Measurements from ENCODE around the gene GPC6.

DNA sequence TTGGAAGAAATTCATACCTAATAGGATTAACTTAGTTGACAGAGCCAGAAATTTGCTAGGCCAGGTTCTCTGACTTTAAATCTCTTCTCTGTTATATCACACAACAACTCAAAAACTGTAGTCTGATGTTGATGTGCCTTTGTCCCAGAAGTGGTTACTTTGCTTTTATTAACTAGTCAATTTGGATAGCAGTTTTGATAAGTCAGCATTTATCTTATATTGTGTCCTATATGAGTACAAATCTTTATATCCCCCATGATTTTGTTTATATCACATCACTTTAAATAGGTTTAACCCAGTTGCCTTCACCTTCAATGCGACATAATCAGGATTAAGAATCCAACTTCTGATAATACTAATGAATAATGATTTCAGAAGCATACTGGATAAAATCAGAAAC is 459.3 kb downstream of the GPC6 start:
- TF ChIP-seq, protein P1, sequence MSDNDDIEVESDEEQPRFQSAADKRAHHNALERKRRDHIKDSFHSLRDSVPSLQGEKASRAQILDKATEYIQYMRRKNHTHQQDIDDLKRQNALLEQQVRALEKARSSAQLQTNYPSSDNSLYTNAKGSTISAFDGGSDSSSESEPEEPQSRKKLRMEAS (IDR thresholded peaks at IDR 0.05) = no peak
- TF ChIP-seq, protein P2, sequence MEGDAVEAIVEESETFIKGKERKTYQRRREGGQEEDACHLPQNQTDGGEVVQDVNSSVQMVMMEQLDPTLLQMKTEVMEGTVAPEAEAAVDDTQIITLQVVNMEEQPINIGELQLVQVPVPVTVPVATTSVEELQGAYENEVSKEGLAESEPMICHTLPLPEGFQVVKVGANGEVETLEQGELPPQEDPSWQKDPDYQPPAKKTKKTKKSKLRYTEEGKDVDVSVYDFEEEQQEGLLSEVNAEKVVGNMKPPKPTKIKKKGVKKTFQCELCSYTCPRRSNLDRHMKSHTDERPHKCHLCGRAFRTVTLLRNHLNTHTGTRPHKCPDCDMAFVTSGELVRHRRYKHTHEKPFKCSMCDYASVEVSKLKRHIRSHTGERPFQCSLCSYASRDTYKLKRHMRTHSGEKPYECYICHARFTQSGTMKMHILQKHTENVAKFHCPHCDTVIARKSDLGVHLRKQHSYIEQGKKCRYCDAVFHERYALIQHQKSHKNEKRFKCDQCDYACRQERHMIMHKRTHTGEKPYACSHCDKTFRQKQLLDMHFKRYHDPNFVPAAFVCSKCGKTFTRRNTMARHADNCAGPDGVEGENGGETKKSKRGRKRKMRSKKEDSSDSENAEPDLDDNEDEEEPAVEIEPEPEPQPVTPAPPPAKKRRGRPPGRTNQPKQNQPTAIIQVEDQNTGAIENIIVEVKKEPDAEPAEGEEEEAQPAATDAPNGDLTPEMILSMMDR (IDR thresholded peaks at IDR 0.05; ENCODE audit: low read depth, low read length, missing input control) = no peak
- TF ChIP-seq YY1 (IDR thresholded peaks at IDR 0.05) (no peak), RAD21 (IDR thresholded peaks at IDR 0.05) (no peak), JUND (IDR thresholded peaks at IDR 0.05) (no peak), NR2F2 (IDR thresholded peaks at IDR 0.05) (no peak), TAF1 (conservative IDR thresholded peaks at IDR 0.05) (no peak)
- TF ChIP-seq, protein P3, sequence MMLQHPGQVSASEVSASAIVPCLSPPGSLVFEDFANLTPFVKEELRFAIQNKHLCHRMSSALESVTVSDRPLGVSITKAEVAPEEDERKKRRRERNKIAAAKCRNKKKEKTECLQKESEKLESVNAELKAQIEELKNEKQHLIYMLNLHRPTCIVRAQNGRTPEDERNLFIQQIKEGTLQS (IDR thresholded peaks at IDR 0.05) = no peak
- TF ChIP-seq, protein P4, sequence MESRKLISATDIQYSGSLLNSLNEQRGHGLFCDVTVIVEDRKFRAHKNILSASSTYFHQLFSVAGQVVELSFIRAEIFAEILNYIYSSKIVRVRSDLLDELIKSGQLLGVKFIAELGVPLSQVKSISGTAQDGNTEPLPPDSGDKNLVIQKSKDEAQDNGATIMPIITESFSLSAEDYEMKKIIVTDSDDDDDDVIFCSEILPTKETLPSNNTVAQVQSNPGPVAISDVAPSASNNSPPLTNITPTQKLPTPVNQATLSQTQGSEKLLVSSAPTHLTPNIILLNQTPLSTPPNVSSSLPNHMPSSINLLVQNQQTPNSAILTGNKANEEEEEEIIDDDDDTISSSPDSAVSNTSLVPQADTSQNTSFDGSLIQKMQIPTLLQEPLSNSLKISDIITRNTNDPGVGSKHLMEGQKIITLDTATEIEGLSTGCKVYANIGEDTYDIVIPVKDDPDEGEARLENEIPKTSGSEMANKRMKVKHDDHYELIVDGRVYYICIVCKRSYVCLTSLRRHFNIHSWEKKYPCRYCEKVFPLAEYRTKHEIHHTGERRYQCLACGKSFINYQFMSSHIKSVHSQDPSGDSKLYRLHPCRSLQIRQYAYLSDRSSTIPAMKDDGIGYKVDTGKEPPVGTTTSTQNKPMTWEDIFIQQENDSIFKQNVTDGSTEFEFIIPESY (IDR thresholded peaks at IDR 0.05) = no peak
- TF ChIP-seq, protein P5, sequence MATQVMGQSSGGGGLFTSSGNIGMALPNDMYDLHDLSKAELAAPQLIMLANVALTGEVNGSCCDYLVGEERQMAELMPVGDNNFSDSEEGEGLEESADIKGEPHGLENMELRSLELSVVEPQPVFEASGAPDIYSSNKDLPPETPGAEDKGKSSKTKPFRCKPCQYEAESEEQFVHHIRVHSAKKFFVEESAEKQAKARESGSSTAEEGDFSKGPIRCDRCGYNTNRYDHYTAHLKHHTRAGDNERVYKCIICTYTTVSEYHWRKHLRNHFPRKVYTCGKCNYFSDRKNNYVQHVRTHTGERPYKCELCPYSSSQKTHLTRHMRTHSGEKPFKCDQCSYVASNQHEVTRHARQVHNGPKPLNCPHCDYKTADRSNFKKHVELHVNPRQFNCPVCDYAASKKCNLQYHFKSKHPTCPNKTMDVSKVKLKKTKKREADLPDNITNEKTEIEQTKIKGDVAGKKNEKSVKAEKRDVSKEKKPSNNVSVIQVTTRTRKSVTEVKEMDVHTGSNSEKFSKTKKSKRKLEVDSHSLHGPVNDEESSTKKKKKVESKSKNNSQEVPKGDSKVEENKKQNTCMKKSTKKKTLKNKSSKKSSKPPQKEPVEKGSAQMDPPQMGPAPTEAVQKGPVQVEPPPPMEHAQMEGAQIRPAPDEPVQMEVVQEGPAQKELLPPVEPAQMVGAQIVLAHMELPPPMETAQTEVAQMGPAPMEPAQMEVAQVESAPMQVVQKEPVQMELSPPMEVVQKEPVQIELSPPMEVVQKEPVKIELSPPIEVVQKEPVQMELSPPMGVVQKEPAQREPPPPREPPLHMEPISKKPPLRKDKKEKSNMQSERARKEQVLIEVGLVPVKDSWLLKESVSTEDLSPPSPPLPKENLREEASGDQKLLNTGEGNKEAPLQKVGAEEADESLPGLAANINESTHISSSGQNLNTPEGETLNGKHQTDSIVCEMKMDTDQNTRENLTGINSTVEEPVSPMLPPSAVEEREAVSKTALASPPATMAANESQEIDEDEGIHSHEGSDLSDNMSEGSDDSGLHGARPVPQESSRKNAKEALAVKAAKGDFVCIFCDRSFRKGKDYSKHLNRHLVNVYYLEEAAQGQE (IDR thresholded peaks at IDR 0.05) = no peak

All from liver (tissue), 3 donors.